Cardiac septum (tissue), 1 donor: ENCODE measurements around the gene SLC16A5. TPM values are rescaled to one million over a fixed set of nuclear protein-coding genes. Genes with fewer than 3 reads are reported as not detected.
"Not testable (repeated sequence)": the region's sequence is repeated elsewhere in the genome, so short reads cannot be mapped to it uniquely, and the experiment has no call there.

Experiments
- DNase-seq: peaks from one replicate; pipeline ENCODE4 v3.0.0-alpha.2; 2020; ENCODE audit warnings: low spot score
- intact Hi-C: fragments of 100-400 bp; cut with DNase I; formaldehyde crosslinking; loops from one replicate; pipeline ENCODE4 v1.14.0; 2022
- total RNA-seq: library from RNA; stranded (reverse); fragmentation: NEBNext Ultra II Directional; extraction: Animal tissue kit (Norgen Biotek cat#: 25700); gene quantifications from one replicate; pipeline ENCODE4 v1.2.1, GENCODE V29; 2021
- donor health status: DM: no; HTN: no; CAD: no.

Gene SLC16A5
- total RNA-seq, 1 donor from 2014 or later: 22.7 TPM

DNA sequence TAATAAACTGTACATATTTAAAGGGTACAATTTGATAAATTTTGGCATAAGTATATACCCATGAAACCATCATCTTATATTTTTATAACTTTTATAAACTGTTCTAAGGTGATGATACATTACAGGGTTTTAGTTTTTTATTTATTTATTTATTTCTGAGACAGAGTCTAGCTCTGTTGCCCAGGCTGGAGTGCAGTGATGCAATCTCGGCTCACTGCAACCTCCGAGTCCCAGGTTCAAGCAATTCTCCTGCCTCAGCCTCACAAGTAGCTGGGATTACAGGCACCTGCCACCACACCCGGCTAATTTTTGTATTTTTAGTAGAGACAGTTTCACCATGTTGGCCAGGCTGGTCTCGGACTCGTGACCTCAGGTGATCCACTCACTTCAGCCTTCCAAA, 40.2 kb downstream of the SLC16A5 start:
- DNase-seq, intact Hi-C loops: not testable (repeated sequence)

DNA sequence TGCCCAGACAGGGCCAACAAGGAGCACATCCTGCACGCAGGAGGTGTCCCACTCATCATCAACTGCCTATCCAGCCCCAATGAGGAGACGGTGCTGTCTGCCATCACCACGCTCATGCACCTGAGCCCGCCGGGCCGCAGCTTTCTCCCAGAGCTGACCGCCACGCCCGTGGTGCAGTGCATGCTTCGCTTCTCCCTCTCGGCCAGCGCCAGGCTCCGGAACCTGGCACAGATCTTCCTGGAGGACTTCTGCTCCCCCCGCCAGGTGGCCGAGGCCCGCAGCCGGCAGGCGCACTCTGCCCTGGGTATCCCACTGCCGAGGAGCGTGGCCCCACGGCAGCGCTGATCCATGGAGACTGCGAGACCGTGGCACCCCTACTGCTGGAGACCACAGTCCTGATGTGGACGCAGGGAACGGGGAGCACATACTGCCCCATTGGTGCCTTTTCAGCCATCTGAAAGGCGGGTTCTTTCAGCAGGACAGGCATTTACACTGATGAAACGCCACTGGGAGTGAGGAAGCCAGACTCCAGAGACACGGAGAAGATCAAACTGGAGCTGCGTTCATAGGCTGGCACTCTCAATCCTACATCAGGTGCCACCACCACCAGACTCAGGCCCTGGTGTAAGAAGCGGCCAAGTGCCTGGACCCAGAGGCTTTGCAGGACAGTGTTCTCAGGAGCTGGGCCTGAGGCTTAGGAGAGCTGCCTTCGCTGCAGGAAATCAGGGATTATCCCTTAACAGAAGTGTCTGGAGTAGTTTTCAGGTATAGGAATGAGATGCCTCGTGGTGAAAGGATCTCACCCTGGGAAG, 41.1 kb downstream of the SLC16A5 start:
- intact Hi-C loops: no loop called here
- no peak for DNase-seq

DNA sequence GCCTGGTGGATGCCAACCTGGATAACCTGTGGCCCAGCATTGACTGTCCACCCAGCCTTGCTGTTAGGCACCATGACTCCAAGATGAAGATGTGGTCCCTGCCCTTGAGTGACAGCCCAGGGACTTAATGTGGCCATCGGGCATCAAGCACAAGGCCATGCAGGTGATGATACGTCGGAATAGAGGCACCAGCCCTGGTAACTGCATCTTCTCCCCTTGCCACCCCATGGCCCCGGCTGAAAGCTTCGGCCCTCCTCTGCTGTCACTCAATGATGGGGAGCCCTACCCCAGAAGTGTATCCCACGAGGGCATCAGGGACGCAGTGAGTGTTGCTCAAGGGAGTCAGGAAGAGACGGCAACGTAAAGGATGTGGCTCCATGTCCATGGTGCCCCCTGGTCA, 41.8 kb downstream of the SLC16A5 start:
- intact Hi-C loops: no loop called here
- no peak for DNase-seq

DNA sequence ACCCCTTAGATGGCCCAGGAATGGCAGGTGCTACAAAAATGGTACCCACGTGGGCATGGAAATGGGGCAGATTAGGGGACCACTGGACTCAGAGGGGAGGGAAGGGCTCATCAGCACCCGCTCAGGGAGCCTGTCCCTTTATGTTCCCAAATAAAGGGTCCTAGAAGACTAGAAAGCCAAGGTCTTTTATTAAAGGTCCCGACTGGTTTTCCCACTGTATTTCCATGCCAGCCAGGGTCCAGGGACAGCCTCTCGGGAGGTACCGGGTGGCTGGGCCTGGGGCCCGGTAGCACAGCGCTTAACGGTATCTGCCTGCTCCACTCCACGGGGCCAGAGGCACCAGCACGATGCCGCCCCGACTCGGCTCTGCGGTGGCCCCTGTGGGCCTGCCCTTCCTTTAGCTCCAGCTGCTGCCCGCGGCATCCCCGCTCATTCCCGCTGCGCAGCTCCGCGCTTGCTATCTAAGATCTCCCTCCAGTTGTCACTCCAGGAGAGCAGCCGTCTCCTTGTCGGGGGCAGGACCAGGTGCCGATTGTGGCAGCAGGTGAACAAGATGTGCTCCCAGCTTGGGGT, 42.4 kb downstream of the SLC16A5 start:
- intact Hi-C loops: loop anchor here (2.0 kb wide), 1 partner anchor 69 kb away; no protein-coding TSS in a partner anchor
- no peak for DNase-seq

DNA sequence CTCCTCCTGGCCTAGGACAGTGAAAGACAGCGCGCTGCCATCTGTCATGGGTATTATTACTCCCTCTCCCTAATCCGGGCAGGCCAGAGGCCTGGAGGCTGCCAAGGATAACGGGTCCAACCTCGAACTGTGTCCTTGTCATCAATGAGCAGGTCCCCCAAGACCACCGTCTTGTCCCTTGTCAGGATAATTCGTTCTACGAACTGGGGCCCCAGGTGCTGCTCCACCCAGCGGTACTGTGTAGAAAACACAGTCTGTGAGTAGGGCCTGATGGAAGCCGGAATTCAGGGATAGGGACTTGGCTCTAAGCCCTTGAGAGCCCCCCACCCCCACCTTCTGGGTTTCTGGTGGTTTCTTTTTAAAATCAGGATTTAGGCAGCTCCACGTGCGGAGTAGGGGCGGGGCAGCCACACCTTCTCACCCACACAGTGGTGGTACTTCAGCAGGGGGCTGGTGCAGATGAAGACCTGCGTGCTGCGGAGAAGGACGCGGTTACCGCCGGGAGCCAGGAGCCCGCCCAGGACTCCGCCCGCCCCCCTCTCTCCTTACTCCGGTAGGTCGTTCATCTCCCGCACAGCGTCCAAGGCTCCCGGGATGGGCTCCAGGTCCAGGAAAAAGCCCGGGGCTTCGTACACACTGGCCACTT, 43.0 kb downstream of the SLC16A5 start:
- intact Hi-C loops: loop anchor here (2.0 kb wide), 1 partner anchor 70 kb away; no protein-coding TSS in a partner anchor

DNA sequence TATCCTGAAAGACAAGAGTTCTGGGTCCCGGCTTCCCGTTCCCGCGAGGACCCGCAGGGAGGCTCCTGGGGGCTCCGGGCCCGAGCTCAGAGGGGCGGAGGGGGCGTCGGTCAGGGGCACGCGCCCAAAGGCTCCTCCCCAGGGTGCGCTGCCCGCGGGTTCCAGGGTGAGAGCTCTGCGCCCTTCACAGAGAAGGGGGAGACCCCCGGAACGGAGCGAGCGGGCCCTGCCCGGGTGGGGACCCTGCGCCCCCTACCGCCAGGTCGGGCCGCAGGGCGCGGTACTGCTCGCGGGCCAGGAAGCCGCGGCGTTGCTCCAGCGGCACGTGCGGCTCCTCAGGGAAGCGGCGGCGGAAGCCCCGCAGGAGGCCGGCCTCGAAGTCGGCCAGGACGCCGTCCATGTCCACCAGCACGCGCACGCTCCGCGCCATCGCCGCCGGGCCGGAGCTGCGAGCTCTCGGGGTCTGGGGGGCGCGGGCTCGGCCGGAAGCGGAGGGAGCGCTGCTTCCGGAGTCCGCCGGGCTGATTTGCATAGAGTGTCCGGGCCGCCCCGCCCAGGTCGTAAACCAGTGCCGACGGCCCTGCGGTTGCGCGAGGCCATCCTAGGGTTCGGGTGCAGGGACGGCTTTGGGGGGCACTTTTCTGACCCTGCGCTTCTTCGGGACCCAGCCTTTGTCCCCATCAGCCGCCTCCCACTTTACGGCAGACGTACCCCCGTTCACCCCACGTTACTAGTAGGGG, 43.7 kb downstream of the SLC16A5 start, which contains the start of gene NT5C:
Gene NT5C (minus strand): TSS at position 465 of the 740 bp plus-strand sequence. CDS start 35 bp downstream, at position 430.
- intact Hi-C loops: loop anchor here (2.0 kb wide), 1 partner anchor 71 kb away; no protein-coding TSS in a partner anchor
- DNase-seq: peak; percentile 88

More for the DNA sequence above, 43.0 kb downstream of the SLC16A5 start:
- no peak for DNase-seq

DNA sequence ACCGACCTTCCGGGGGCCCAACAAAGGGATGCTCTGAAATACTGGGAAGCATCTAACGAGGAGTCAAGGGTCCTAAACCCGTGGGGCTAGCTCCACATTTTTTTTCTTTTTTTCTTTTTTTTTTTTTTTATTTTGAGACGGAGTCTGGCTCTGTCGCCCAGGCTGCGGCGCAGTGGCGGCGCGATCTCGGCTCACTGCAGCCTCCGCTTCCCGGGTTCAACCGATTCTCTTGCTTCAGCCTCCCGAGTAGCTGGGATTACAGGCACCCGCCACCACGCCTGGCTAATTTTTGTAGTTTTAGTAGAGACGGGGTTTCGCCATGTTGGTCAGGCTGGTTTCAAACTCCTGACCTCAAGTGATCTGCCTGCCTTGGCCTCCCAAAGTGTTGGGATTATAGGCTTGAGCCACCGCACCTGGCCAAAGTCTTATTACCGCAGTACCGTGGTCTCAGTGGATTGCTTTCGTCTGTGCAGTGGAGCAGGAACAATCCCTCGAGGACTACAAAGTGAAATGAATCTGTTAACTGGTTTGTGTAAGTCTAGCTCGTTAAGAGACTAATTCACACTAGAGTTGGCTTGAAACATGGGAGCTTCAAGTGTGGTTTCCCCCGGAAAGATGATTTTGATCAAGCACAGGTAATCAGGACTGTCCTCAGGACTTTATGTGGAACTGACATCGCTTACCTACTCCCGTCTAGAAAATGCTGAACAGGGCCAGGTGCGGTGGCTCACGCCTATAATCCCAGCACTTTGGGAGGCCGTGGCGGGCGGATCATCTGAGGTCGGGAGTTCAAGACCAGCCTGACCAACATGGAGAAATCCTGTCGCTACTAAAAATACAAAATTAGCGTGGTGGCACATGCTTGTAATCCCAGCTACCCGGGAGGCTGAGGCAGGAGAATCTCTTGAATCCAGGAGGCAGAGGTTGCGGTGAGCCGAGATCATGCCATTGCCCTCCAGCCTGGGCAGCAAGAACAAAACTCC, 44.6 kb downstream of the SLC16A5 start:
- DNase-seq, intact Hi-C loops: not testable (repeated sequence)

DNA sequence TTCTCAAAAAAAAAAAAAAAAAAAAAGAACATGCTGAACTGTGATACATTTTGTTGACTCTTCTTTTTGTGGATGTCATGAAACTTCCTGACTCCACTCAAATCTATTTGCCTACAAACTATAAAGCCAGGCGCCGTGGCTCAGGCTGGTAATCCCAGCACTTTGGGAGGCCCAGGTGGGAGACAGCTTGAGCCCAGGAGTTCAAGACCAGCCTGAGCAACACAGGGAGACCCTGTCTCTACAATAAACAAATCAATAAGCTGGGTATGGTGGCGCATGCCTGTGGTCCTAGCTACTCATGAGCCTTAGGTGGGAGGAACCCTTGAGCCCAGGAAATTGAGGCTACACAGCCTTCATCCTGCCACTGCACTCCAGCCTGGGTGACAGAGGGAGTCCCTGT, 45.2 kb downstream of the SLC16A5 start:
- intact Hi-C loops: no loop called here

DNA sequence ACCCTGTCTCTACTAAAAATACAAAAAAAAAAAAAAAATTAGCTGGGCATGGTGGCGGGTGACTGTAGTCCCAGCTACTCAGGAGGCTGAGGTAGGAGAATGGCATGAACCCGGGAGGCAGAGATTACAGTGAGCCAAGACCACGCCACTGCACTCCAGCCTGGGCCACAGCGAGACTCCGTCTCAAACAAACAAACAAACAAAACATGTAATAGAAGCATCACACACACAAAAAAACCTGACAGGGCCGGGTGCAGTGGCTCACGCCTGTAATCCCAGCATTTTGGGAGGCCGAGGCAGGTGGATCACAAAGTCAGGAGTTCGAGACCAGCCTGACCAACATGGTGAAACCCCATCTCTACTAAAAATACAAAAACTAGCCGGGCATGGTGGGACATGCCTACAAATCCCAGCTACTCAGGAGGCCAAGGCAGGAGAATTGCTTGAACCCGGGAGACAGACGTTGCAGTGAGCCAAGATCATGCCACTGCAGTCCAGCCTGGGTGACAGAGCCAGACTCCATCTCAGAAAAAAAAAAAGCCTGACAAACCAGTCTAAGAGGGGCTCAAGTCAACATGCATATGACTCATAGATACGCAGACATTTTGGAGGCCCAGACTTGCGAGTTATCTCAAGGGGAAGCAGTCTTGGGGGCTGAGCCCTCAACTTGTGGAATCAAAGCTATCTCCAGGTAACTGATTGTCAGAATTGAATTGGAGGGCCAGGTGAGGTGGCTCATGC, 46.0 kb downstream of the SLC16A5 start:
- intact Hi-C loops: not testable (repeated sequence)

More for the DNA sequence above, 45.2 kb downstream of the SLC16A5 start:
- no peak for DNase-seq

DNA sequence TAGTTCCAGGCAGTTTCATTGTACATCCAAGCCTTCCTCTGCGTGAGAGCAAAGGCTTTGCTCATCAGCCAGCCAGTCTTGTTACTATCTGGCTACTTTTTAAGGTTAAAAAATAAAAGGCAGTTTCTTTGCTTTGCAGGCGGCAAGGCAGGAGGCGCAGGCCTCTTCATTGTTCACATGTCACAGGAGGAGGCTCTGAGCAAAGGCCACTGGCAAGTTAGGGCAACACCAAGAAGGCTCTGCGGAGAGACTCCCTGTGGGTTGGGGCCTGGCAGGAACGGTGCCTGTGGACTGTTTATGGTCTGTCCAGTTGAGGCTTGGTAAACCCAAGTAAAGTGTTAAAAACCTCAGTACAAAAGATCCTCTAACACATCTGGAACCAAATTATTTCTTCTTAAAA, 47.7 kb downstream of the SLC16A5 start:
- intact Hi-C loops: no loop called here
- no peak for DNase-seq

More for the DNA sequence above, 46.0 kb downstream of the SLC16A5 start:
- not testable (repeated sequence) for DNase-seq

DNA sequence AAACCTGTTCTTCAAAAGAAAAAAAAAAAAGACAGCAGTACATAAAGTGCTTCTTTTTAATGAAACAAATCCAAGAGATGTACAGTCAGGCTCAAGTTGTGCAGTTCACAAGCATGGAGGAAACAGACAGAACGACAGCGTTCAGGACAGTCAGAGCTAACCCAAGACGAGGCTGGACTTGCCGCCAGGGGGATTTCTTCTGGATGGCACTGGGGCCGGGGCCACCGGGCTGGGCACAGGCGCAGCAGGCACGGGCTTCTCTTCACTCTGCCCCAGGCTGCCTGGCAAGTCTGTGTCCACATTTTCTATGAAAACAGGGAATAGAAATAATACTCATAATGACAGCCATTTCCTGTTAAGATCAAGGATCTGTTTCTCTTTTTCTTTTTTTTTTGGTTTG, 48.2 kb downstream of the SLC16A5 start:
- no peak for DNase-seq
- intact Hi-C loops: no loop called here

DNA sequence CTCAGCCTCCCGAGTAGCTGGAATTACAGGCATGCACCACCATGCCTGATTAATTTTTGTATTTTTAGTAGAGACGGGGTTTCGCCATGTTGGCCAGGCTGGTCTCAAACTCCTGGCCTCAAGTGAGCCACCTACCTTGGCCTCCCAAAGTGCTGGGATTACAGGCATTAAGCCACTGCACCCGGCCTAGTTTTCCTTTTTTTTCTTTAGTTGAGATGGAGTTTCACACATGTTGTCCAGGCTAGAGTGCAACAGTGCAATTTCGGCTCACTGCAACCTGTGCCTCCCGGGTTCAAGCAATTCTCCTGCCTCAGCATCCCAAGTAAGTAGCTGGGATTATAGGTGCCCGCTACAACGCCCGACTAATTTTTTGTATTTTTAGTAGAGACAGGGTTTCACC, 50.0 kb downstream of the SLC16A5 start:
- DNase-seq, intact Hi-C loops: not testable (repeated sequence)

DNA sequence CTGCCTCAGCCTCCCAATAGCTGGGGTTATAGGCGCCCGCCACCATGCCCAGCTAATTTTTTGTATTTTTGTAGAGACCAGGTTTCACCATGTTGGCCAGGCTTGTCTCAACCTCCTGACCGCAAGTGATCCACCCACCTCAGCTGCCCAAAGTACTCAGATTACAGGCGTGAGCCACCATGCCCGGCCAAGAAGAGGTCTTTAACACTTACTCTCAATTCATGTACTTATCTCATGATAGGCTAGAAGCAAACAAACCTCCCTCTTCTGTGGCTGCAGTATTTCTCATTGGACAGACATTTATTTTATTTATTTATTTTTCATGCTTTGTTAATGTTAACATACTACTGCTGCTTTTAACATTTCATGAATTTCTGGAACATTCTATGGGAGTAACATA, 50.8 kb downstream of the SLC16A5 start:
- intact Hi-C loops: no loop called here
- no peak for DNase-seq

DNA sequence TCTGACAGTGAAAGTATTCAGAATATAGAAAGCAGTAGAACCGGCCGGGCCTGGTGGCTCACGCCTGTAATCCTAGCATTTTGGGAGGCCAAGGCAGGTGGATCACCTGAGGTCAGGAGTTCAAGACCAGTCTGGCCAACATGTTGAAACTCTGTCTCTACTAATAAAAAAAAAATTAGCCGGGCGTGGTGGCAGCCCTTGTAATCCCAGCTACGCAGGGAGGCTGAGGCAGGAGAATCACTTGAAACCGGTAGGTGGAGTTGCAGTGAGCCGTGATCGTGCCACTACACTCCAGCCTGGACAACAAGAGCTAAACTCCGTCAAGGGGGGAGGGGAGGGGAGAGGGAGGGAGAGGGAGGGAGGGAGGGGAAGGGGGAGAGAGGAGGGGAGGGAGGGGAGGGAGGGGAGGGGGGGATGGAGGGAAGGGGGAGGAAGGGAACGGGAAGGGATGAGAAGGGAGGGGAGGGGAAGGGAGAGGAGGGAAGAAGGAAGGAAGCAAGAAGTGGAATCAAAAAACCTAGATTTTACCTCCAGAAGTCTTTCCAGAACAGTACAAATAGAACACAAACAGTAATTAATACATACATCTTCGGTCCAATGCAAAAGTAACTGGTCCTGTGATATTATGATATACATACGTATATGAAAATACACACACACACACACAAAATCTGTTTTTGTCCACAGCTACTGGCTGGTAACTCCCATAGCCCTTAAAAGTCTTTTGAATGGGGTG, 54.6 kb downstream of the SLC16A5 start:
- DNase-seq: no peak
- intact Hi-C loops: no loop called here

DNA sequence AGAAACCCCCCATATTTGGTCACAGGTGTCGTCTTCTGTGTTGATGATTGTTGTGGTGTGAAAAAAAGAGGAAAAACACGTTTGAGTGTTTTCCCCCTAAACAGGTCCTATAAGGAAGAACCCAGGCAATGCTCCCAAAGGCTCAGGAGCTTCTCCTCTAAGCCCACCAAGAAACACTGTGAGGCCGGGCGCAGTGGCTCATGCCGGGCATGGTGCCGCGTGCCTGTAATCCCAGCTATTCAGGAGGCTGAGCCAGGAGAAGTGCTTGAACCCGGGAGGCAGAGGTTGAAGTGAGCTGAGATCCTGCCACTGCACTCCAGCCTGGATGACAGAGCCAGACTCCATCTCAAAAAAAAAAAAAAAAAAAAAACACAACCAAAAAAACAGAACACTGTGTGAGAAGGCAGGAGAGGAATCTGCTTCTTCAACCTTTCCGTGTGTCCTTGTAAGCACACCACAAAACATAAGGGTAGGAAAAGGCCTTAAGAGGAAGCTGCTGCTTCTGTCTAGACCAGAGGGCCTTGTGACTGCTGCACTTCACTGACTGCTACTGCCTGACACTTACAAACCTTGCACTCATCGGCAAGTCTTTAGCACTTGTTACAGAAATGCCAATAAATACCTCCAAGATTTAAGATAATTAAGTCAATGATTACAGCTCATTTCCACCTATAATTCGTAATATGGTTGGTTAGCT, 57.2 kb downstream of the SLC16A5 start:
- intact Hi-C loops: no loop called here
- DNase-seq: no peak

DNA sequence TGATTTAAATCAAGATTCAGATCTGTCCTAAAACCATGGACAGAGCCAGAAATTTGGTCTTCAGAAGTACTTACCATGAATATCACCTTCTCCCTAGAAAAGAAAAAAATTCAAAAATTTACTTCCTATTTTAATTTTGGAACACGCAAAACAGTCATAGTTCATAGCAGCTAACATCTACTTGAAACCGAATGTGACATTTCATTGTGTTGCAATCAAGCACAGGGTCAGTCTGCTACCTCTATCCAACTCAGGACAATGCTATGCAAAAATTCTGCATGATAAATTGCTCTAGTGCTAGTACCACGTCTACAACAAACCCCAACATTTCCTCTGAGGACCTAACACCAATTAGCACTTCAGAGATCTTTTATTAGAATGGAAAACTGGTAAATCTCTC, 58.8 kb downstream of the SLC16A5 start:
- no peak for DNase-seq
- intact Hi-C loops: no loop called here
